H9 (cell line): ENCODE measurements around the gene PPHLN1. TPM values are rescaled to one million over a fixed set of nuclear protein-coding genes. Genes with fewer than 3 reads are reported as not detected.

Experiments used
- DNase-seq: peaks from one replicate; pipeline ENCODE4 v3.0.0-alpha.2; 2017
- H2AFZ ChIP-seq: one replicate; pipeline ENCODE4 v1.6.1; 2013; ENCODE audit warnings: mild to moderate bottlenecking, low read length, control low read depth, moderate library complexity
- H2AK5ac ChIP-seq: 2 replicates; pipeline ENCODE4 v1.6.1; 2013; ENCODE audit warnings: low read length, control low read depth, mixed read lengths; ENCODE audit not compliant: insufficient read length
- H2BK120ac ChIP-seq: one replicate; pipeline ENCODE4 v1.6.1; 2013; ENCODE audit warnings: low read depth, mild to moderate bottlenecking, low read length, control low read depth, inconsistent platforms; ENCODE audit not compliant: poor library complexity, severe bottlenecking
- H2BK12ac ChIP-seq: 2 replicates; pipeline ENCODE4 v1.6.1; 2013; ENCODE audit warnings: low read length, control low read depth, mixed read lengths, low read depth; ENCODE audit not compliant: insufficient read length
- H2BK15ac ChIP-seq: 2 replicates; pipeline ENCODE4 v1.6.1; 2013; ENCODE audit warnings: low read depth, low read length, control low read depth
- H2BK20ac ChIP-seq: one replicate; pipeline ENCODE4 v1.6.1; 2013; ENCODE audit warnings: low read depth, mild to moderate bottlenecking, low read length, control low read depth, inconsistent platforms; ENCODE audit not compliant: poor library complexity, severe bottlenecking
- H2BK5ac ChIP-seq: 2 replicates; pipeline ENCODE4 v1.6.1; 2013; ENCODE audit warnings: low read length, control low read depth, mixed read lengths; ENCODE audit not compliant: insufficient read length
- H3K14ac ChIP-seq: 2 replicates; pipeline ENCODE4 v1.6.1; 2013; ENCODE audit warnings: low read length, control low read depth; ENCODE audit not compliant: insufficient read depth
- H3K18ac ChIP-seq: 2 replicates; pipeline ENCODE4 v1.6.1; 2013; ENCODE audit warnings: low read depth, mild to moderate bottlenecking, mixed read lengths, low read length, control low read depth; ENCODE audit not compliant: insufficient read length
- H3K23ac ChIP-seq: 2 replicates; pipeline ENCODE4 v1.6.1; 2013; ENCODE audit warnings: low read length, control low read depth, mixed read lengths, low read depth; ENCODE audit not compliant: insufficient read length
- H3K23me2 ChIP-seq: 2 replicates; pipeline ENCODE4 v1.6.1; 2013; ENCODE audit warnings: low read depth, mild to moderate bottlenecking, mixed read lengths, low read length, control low read depth; ENCODE audit not compliant: insufficient read length, poor library complexity, severe bottlenecking
- H3K27ac ChIP-seq: 2 replicates; pipeline ENCODE4 v1.5.1; 2013; ENCODE audit warnings: low read length, control low read depth, mixed read lengths, low read depth; ENCODE audit not compliant: insufficient read length
- H3K27me3 ChIP-seq: 2 replicates; pipeline ENCODE4 v1.6.1; 2013; ENCODE audit warnings: low read length, control low read depth, inconsistent platforms; ENCODE audit not compliant: insufficient read depth
- H3K4ac ChIP-seq: 2 replicates; pipeline ENCODE4 v1.6.1; 2013; ENCODE audit warnings: low read depth, mild to moderate bottlenecking, control low read depth, inconsistent platforms, low read length, moderate library complexity
- H3K4me1 ChIP-seq: 2 replicates; pipeline ENCODE4 v1.6.1; 2013; ENCODE audit warnings: low read length, control low read depth, inconsistent platforms; ENCODE audit not compliant: insufficient read depth
- H3K4me2 ChIP-seq: 2 replicates; pipeline ENCODE4 v1.6.1; 2013; ENCODE audit warnings: low read length, control low read depth, mixed read lengths; ENCODE audit not compliant: insufficient read length, insufficient read depth
- H3K56ac ChIP-seq: 2 replicates; pipeline ENCODE4 v1.6.1; 2013; ENCODE audit warnings: low read depth, mild to moderate bottlenecking, mixed read lengths, low read length, control low read depth; ENCODE audit not compliant: insufficient read length
- H3K79me1 ChIP-seq: 2 replicates; pipeline ENCODE4 v1.6.1; 2013; ENCODE audit warnings: low read depth, mild to moderate bottlenecking, moderate library complexity, low read length, control low read depth, inconsistent platforms; ENCODE audit not compliant: insufficient read depth, poor library complexity, severe bottlenecking
- H3K79me2 ChIP-seq: 2 replicates; pipeline ENCODE4 v1.6.1; 2013; ENCODE audit warnings: low read length, control low read depth, inconsistent platforms; ENCODE audit not compliant: insufficient read depth
- H3K9ac ChIP-seq: 2 replicates; pipeline ENCODE4 v1.6.1; 2013; ENCODE audit warnings: low read length, control low read depth, mixed read lengths; ENCODE audit not compliant: insufficient read length; ENCODE audit errors: extremely low read depth
- H3K9me3 ChIP-seq: one replicate; pipeline ENCODE4 v1.6.1; 2013; ENCODE audit warnings: low read depth, low read length, inconsistent platforms; ENCODE audit not compliant: control insufficient read depth
- H3T11ph ChIP-seq: one replicate; pipeline ENCODE4 v1.6.1; 2013; ENCODE audit warnings: mild to moderate bottlenecking, low read length, control low read depth, inconsistent platforms
- H4K20me1 ChIP-seq: one replicate; pipeline ENCODE4 v1.6.1; 2013; ENCODE audit not compliant: control insufficient read depth, insufficient read length, insufficient read depth
- H4K5ac ChIP-seq: 2 replicates; pipeline ENCODE4 v1.6.1; 2013; ENCODE audit warnings: low read depth, mild to moderate bottlenecking, mixed read lengths, low read length, control low read depth; ENCODE audit not compliant: insufficient read length
- H4K8ac ChIP-seq: replicated peaks from 2 replicates; pipeline ENCODE4 v1.6.1; 2013; ENCODE audit warnings: low read length, control low read depth, mixed read lengths, low read depth; ENCODE audit not compliant: insufficient read length
- H4K91ac ChIP-seq: 2 replicates; pipeline ENCODE4 v1.6.1; 2013; ENCODE audit warnings: low read depth, mild to moderate bottlenecking, moderate library complexity, mixed read lengths, low read length, control low read depth; ENCODE audit not compliant: insufficient read length
- H3K27ac Mint-ChIP-seq, 3 experiments: 2 replicates in 2 of 3; 3 replicates in 1 of 3; pipeline ENCODE4 v1.8.0; 2020 to 2021; ENCODE audit warnings: mixed read lengths in 3 of 3, mild to moderate bottlenecking in 1 of 3, moderate library complexity in 1 of 3
- H3K27me3 Mint-ChIP-seq: 2 replicates; pipeline ENCODE4 v1.8.0; 2021; ENCODE audit warnings: low read depth, mild to moderate bottlenecking, moderate library complexity, mixed read lengths
- H3K36me3 Mint-ChIP-seq, 3 experiments: 2 replicates in 2 of 3; 3 replicates in 1 of 3; pipeline ENCODE4 v1.8.0; 2020 to 2021; ENCODE audit warnings: low read depth in 3 of 3, mixed read lengths in 3 of 3; ENCODE audit not compliant: insufficient read depth in 1 of 3
- H3K4me1 Mint-ChIP-seq, 2 experiments: 2 replicates each; pipeline ENCODE4 v1.8.0; 2020; ENCODE audit warnings: mixed read lengths in 2 of 2
- H3K4me3 Mint-ChIP-seq, 2 experiments: 2 replicates in 1 of 2; 3 replicates in 1 of 2; pipeline ENCODE4 v1.8.0; 2020 to 2021; ENCODE audit warnings: mild to moderate bottlenecking in 2 of 2, mixed read lengths in 2 of 2, moderate library complexity in 1 of 2
- H3K9me3 Mint-ChIP-seq, 2 experiments: 2 replicates in 1 of 2; 3 replicates in 1 of 2; pipeline ENCODE4 v1.8.0; 2020; ENCODE audit warnings: mild to moderate bottlenecking in 2 of 2, mixed read lengths in 2 of 2, moderate library complexity in 1 of 2
- total RNA-seq: library from RNA; stranded (reverse); gene quantifications from 2 replicates; pipeline ENCODE4 v1.2.1, GENCODE V29; 2021
- TF ChIP-seq, protein P1 (sequence below): fragments of 200-600 bp; sonication (generic); conservative IDR thresholded peaks from 3 replicates; pipeline ENCODE4 v1.8.0; 2021; ENCODE audit warnings: antibody characterized with exemption, mild to moderate bottlenecking

Gene PPHLN1
- total RNA-seq, 1 experiment from 2014 or later, result 66.2 TPM

DNA sequence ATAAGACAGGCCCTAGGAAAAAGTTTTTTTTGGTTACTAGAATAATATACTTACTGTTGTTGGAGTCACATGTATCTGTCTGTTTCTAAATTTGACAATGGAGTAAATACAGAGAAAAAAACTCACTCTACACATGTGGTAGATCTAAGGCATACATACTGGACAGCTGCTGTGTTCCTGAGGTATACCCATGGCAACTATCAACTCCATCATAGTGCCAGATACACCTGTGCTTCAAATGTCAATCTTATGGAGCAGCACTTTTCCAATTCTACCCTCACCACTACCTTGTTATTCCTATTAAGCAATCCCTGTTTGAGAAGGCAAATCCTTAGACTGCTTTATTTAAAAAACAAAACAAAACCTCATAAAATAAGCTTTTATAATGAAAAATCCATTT, 3.4 kb upstream of the PPHLN1 start:
- H3K4me1 Mint-ChIP-seq, result peaks cover 10 to 13% of the 10 kb centered on the region in 2 experiments
- Histone ChIP-seq H3K4me1 (no peaks in the 10 kb centered on the region), H4K5ac (no peak overlapping the region), H3K4me2 (no peak overlapping the region), H2AFZ (no peak overlapping the region), H2BK120ac (no peak overlapping the region), H3T11ph (no peak overlapping the region), H3K9me3 (no peaks in the 10 kb centered on the region), H2BK12ac (no peak overlapping the region), H2BK20ac (no peak overlapping the region), H3K23ac (no peak overlapping the region), H4K20me1 (no peaks in the 10 kb centered on the region), H3K27me3 (no peaks in the 10 kb centered on the region), H2BK15ac (no peak overlapping the region), H3K27ac (no peak overlapping the region), H3K79me1 (no peaks in the 10 kb centered on the region), H2AK5ac (no peak overlapping the region), H3K23me2 (peaks cover 6% of the 10 kb centered on the region), H3K56ac (no peak overlapping the region), H3K14ac (no peak overlapping the region), H3K18ac (no peak overlapping the region), H2BK5ac (no peak overlapping the region), H3K9ac (no peak overlapping the region), H3K79me2 (peaks cover 13% of the 10 kb centered on the region; the same call in 1 of the 2 replicates), H4K8ac (no peak overlapping the region), H4K91ac (no peak overlapping the region), H3K4ac (no peak overlapping the region)
- no peak overlapping the region for H3K27ac Mint-ChIP-seq
- H3K27me3 Mint-ChIP-seq, result no peaks in the 10 kb centered on the region
- DNase-seq, result no peak
- no peak overlapping the region for H3K4me3 Mint-ChIP-seq
- no peaks in the 10 kb centered on the region for H3K9me3 Mint-ChIP-seq
- TF ChIP-seq, protein P1, sequence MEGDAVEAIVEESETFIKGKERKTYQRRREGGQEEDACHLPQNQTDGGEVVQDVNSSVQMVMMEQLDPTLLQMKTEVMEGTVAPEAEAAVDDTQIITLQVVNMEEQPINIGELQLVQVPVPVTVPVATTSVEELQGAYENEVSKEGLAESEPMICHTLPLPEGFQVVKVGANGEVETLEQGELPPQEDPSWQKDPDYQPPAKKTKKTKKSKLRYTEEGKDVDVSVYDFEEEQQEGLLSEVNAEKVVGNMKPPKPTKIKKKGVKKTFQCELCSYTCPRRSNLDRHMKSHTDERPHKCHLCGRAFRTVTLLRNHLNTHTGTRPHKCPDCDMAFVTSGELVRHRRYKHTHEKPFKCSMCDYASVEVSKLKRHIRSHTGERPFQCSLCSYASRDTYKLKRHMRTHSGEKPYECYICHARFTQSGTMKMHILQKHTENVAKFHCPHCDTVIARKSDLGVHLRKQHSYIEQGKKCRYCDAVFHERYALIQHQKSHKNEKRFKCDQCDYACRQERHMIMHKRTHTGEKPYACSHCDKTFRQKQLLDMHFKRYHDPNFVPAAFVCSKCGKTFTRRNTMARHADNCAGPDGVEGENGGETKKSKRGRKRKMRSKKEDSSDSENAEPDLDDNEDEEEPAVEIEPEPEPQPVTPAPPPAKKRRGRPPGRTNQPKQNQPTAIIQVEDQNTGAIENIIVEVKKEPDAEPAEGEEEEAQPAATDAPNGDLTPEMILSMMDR, result no peak
- peaks cover 0 to 29% (median 14%) of the 10 kb centered on the region in 3 experiments; a peak in 6 of 7 replicates for H3K36me3 Mint-ChIP-seq
